CD4-positive, alpha-beta T cell treated with Interleukin-21 for 1 hour (primary cell): ENCODE measurements around the gene PKP3.
A peak's percentile ranks its signal among the peaks of the same experiment; 100 is the strongest.
"Not testable (repeated sequence)": the region's sequence is repeated elsewhere in the genome, so short reads cannot be mapped to it uniquely, and the experiment has no call there.

Experiments used
- DNase-seq: peaks from one replicate; pipeline ENCODE4 v3.0.0-alpha.2; 2020

The PKP3 gene

GRCh38 chr11:396511-396947 is 2.5 kb downstream of the PKP3 start:
- DNase-seq, result peak; percentile 35

- peak; percentile 61 for DNase-seq
Measured at GRCh38 chr11:396948-397548, 3.0 kb downstream of the PKP3 start.

- no peak for DNase-seq
Measured at GRCh38 chr11:398826-399225, 4.8 kb downstream of the PKP3 start.

- DNase-seq, result no peak
Measured at GRCh38 chr11:399731-400211, 5.8 kb downstream of the PKP3 start.

- DNase-seq, result no peak
Measured at GRCh38 chr11:400241-400689, 6.3 kb downstream of the PKP3 start.

GRCh38 chr11:401196-401595 is 7.2 kb downstream of the PKP3 start:
- not testable (repeated sequence) for DNase-seq

GRCh38 chr11:403021-403760 is 9.2 kb downstream of the PKP3 start:
- no peak for DNase-seq

- DNase-seq, result no peak
Measured at GRCh38 chr11:403761-404431, 9.9 kb downstream of the PKP3 start.

- no peak for DNase-seq
Measured at GRCh38 chr11:404551-405264, 10.7 kb downstream of the PKP3 start.

- no peak for DNase-seq
Measured at GRCh38 chr11:405323-405953, 11.4 kb downstream of the PKP3 start.

- no peak for DNase-seq
Measured at GRCh38 chr11:405954-406795, 12.2 kb downstream of the PKP3 start.

- peak; percentile 96 for DNase-seq
Measured at GRCh38 chr11:406796-407650, 13.0 kb downstream of the PKP3 start.

- DNase-seq, result no peak
Measured at GRCh38 chr11:407651-408123, 13.7 kb downstream of the PKP3 start.

- DNase-seq, result no peak
Measured at GRCh38 chr11:408154-409007, 14.4 kb downstream of the PKP3 start.

- no peak for DNase-seq
Measured at GRCh38 chr11:409008-409599, 15.1 kb downstream of the PKP3 start.

GRCh38 chr11:409600-410483 is 15.8 kb downstream of the PKP3 start:
- no peak for DNase-seq

GRCh38 chr11:410711-411110 is 16.7 kb downstream of the PKP3 start:
- not testable (repeated sequence) for DNase-seq

- not testable (repeated sequence) for DNase-seq
Measured at GRCh38 chr11:411520-411919, 17.5 kb downstream of the PKP3 start.
